H1 (cell line): ENCODE data around the gene RFX5. TPM values are rescaled to one million over a fixed set of nuclear protein-coding genes. Genes with fewer than 3 reads are reported as not detected.

ENCODE experiments used
- CTCF ChIA-PET: fragments of 300-600 bp; sonication (Branson Sonifier 250); formaldehyde crosslinking; loops from one replicate; lab custom pipeline; 2021; ENCODE audit not compliant: partially characterized antibody; lab: Charles Lee
- POLR2A ChIA-PET: fragments of 300-600 bp; sonication (Branson Sonifier 250); formaldehyde crosslinking; loops from one replicate; lab custom pipeline; 2021; ENCODE audit warnings: inconsistent platforms; ENCODE audit not compliant: partially characterized antibody; lab: Charles Lee
- DNase-seq, 2 experiments: peaks; one replicate each; pipeline versions ENCODE4 v3.0.0 to v3.0.0-alpha.2; 2010 to 2022; ENCODE audit warnings: low spot score in 2 of 2, low read depth in 1 of 2, mixed read lengths in 1 of 2
- FAIRE-seq: peaks from 2 replicates; lab custom pipeline; 2011; peaks lifted over from hg19 to GRCh38; lab: Jason Lieb, UNC
- H2AFZ ChIP-seq: 2 replicates; pipeline ENCODE4 v1.8.1; 2012; ENCODE audit warnings: low read length, inconsistent platforms
- H2AK5ac ChIP-seq: 2 replicates; pipeline ENCODE4 v1.6.1; 2013; ENCODE audit warnings: low read depth, low read length
- H2BK120ac ChIP-seq: replicated peaks from 2 replicates; pipeline ENCODE3; 2013; ENCODE audit warnings: low read depth, low read length, inconsistent platforms
- H2BK12ac ChIP-seq: 2 replicates; pipeline ENCODE4 v1.6.1; 2013; ENCODE audit warnings: low read depth, low read length
- H2BK15ac ChIP-seq: 2 replicates; pipeline ENCODE4 v1.6.1; 2013; ENCODE audit warnings: low read length
- H2BK20ac ChIP-seq: 2 replicates; pipeline ENCODE4 v1.6.1; 2013; ENCODE audit warnings: low read length
- H2BK5ac ChIP-seq: 2 replicates; pipeline ENCODE4 v1.6.1; 2013; ENCODE audit warnings: low read depth, low read length
- H3K14ac ChIP-seq: 2 replicates; pipeline ENCODE4 v1.6.1; 2013; ENCODE audit warnings: inconsistent platforms; ENCODE audit not compliant: insufficient read length
- H3K18ac ChIP-seq: 2 replicates; pipeline ENCODE4 v1.6.1; 2013; ENCODE audit warnings: low read length; ENCODE audit errors: extremely low read depth
- H3K23ac ChIP-seq: 2 replicates; pipeline ENCODE4 v1.6.1; 2013; ENCODE audit warnings: inconsistent platforms; ENCODE audit not compliant: insufficient read length
- H3K23me2 ChIP-seq: 2 replicates; pipeline ENCODE4 v1.6.1; 2013; ENCODE audit warnings: low read depth, low read length
- H3K27ac ChIP-seq: 2 replicates; pipeline ENCODE4 v1.6.1; 2011; ENCODE audit warnings: low read depth, low read length, inconsistent platforms
- H3K27me3 ChIP-seq, 4 experiments: replicated peaks in 1 of 4; 1 replicate in 1 of 4; 2 replicates in 3 of 4; pipeline versions ENCODE4 v1.6.1 to v1.8.1; 2011 to 2013; ENCODE audit warnings: low read length in 3 of 4, mild to moderate bottlenecking in 3 of 4, inconsistent platforms in 2 of 4, mixed read lengths in 2 of 4, moderate library complexity in 1 of 4; ENCODE audit not compliant: control insufficient read depth in 3 of 4, insufficient read depth in 3 of 4; ENCODE audit errors: extremely low read depth in 1 of 4
- H3K36me3 ChIP-seq, 4 experiments: 2 replicates each; pipeline versions ENCODE4 v1.6.1 to v1.8.1; 2011 to 2013; ENCODE audit warnings: mild to moderate bottlenecking in 4 of 4, low read length in 3 of 4, moderate library complexity in 2 of 4, control low read depth in 1 of 4, inconsistent platforms in 1 of 4; ENCODE audit not compliant: insufficient read depth in 4 of 4, control insufficient read depth in 2 of 4
- H3K4ac ChIP-seq: replicated peaks from 2 replicates; pipeline ENCODE3; 2013; ENCODE audit warnings: low read length, low read depth, mixed read lengths, inconsistent platforms; ENCODE audit not compliant: insufficient read length
- H3K4me1 ChIP-seq, 4 experiments: replicated peaks in 1 of 4; 1 replicate in 1 of 4; 2 replicates in 3 of 4; pipeline versions ENCODE4 v1.6.1 to v1.8.1; 2011 to 2013; ENCODE audit warnings: low read length in 3 of 4, inconsistent platforms in 2 of 4, mixed read lengths in 1 of 4; ENCODE audit not compliant: insufficient read depth in 4 of 4, control insufficient read depth in 3 of 4
- H3K4me2 ChIP-seq, 2 experiments: 2 replicates each; pipeline versions ENCODE4 v1.6.1 to v1.8.1; 2011 to 2013; ENCODE audit warnings: low read depth in 2 of 2, low read length in 2 of 2, control low read depth in 1 of 2, inconsistent platforms in 1 of 2, mild to moderate bottlenecking in 1 of 2; ENCODE audit not compliant: insufficient read depth in 1 of 2
- H3K4me3 ChIP-seq, 4 experiments: fragments of 200-600, 300-600 bp in 1 of 4; sonication (generic), shearing (Covaris generic), sonication (Bioruptor Twin) in 1 of 4; 2 replicates each; pipeline versions ENCODE4 v1.5.1 to v1.8.1; 2011 to 2016; ENCODE audit warnings: low read length in 4 of 4, low read depth in 3 of 4, control low read depth in 2 of 4, inconsistent platforms in 2 of 4, mild to moderate bottlenecking in 2 of 4, mixed read lengths in 1 of 4, moderate library complexity in 1 of 4; ENCODE audit not compliant: insufficient read depth in 2 of 4; ENCODE audit errors: extremely low read depth in 1 of 4
- H3K56ac ChIP-seq: replicated peaks from 2 replicates; pipeline ENCODE3; 2013; ENCODE audit warnings: low read depth, mild to moderate bottlenecking, mixed read lengths, low read length, inconsistent platforms; ENCODE audit not compliant: insufficient read length
- H3K79me1 ChIP-seq: 2 replicates; pipeline ENCODE4 v1.6.1; 2013; ENCODE audit warnings: low read depth, low read length, control low read depth
- H3K79me2 ChIP-seq, 2 experiments: 2 replicates each; pipeline versions ENCODE4 v1.6.1 to v1.8.1; 2012 to 2013; ENCODE audit warnings: low read length in 2 of 2, mild to moderate bottlenecking in 2 of 2, inconsistent platforms in 1 of 2; ENCODE audit not compliant: insufficient read depth in 2 of 2, control insufficient read depth in 1 of 2
- H3K9ac ChIP-seq, 4 experiments: replicated peaks in 1 of 4; 1 replicate in 1 of 4; 2 replicates in 3 of 4; pipeline versions ENCODE4 v1.6.1 to v1.8.1; 2011 to 2013; ENCODE audit warnings: low read depth in 3 of 4, low read length in 3 of 4, control low read depth in 2 of 4, mild to moderate bottlenecking in 2 of 4, moderate library complexity in 2 of 4, inconsistent platforms in 1 of 4; ENCODE audit errors: extremely low read depth in 1 of 4
- H3K9me3 ChIP-seq, 2 experiments: 2 replicates each; pipeline versions ENCODE4 v1.6.1 to v1.8.1; 2012 to 2013; ENCODE audit warnings: mild to moderate bottlenecking in 2 of 2, moderate library complexity in 2 of 2, control low read depth in 1 of 2, inconsistent platforms in 1 of 2, low read depth in 1 of 2, low read length in 1 of 2, mixed read lengths in 1 of 2; ENCODE audit not compliant: insufficient read depth in 2 of 2
- H4K20me1 ChIP-seq, 2 experiments: replicated peaks in 1 of 2; 2 replicates each; pipeline versions ENCODE3 to v1.8.1; 2011 to 2013; ENCODE audit warnings: inconsistent platforms in 2 of 2, low read length in 2 of 2, mild to moderate bottlenecking in 1 of 2; ENCODE audit not compliant: insufficient read depth in 2 of 2, control insufficient read depth in 1 of 2
- H4K5ac ChIP-seq: 2 replicates; pipeline ENCODE4 v1.6.1; 2013; ENCODE audit warnings: low read length, low read depth, mixed read lengths, inconsistent platforms; ENCODE audit not compliant: insufficient read length
- H4K8ac ChIP-seq: 2 replicates; pipeline ENCODE4 v1.8.0; 2013; ENCODE audit warnings: mild to moderate bottlenecking, moderate library complexity, low read length, inconsistent platforms; ENCODE audit not compliant: insufficient read depth; ENCODE audit errors: extremely low read depth
- H4K91ac ChIP-seq: replicated peaks from 2 replicates; pipeline ENCODE3; 2013; ENCODE audit warnings: low read length, mixed read lengths, inconsistent platforms; ENCODE audit not compliant: insufficient read length
- ASH2L ChIP-seq: fragments of 200-600, 300-600 bp; sonication (generic); IDR thresholded peaks from one replicate; pipeline ENCODE4 v1.7.1; 2017; ENCODE audit warnings: low read length
- BCL11A ChIP-seq, 2 experiments: IDR thresholded peaks; one replicate each; pipeline ENCODE4 v1.6.1; 2011; ENCODE audit warnings: low read depth in 2 of 2, low read length in 2 of 2, mild to moderate bottlenecking in 2 of 2
- CHD1 ChIP-seq: IDR thresholded peaks from 2 replicates; pipeline ENCODE4 v1.6.1; 2012; ENCODE audit warnings: low read depth, low read length, improper control_type of control experiment
- EZH2 ChIP-seq: fragments of 200-600 bp; sonication (generic); IDR thresholded peaks from 2 replicates; pipeline ENCODE4 v1.7.1; 2012; ENCODE audit warnings: low read depth, mild to moderate bottlenecking, moderate library complexity, low read length, inconsistent platforms; ENCODE audit not compliant: severe bottlenecking
- HDAC6 ChIP-seq: IDR thresholded peaks from one replicate; pipeline ENCODE4 v1.7.1; 2012; ENCODE audit warnings: low read depth, mild to moderate bottlenecking, inconsistent platforms, low read length, moderate library complexity
- PHF8 ChIP-seq: fragments of 200-600 bp; sonication (generic); conservative IDR thresholded peaks from 2 replicates; pipeline ENCODE4 v1.7.1; 2012; ENCODE audit warnings: low read depth, mild to moderate bottlenecking, inconsistent platforms, low read length, moderate library complexity
- POLR2A ChIP-seq, 2 experiments: IDR thresholded peaks; 1 replicate in 1 of 2; 2 replicates in 1 of 2; pipeline ENCODE4 v1.6.1; 2011; ENCODE audit warnings: low read depth in 2 of 2, low read length in 2 of 2, mild to moderate bottlenecking in 2 of 2; ENCODE audit errors: control extremely low read depth in 1 of 2
- POLR2AphosphoS5 ChIP-seq: IDR thresholded peaks from 2 replicates; pipeline ENCODE4 v1.6.1; 2011; ENCODE audit warnings: low read depth, low read length
- SIRT6 ChIP-seq: IDR thresholded peaks from one replicate; pipeline ENCODE4 v1.7.1; 2012; ENCODE audit warnings: low read length, inconsistent platforms
- TAF1 ChIP-seq: IDR thresholded peaks from 2 replicates; pipeline ENCODE4 v1.6.1; 2011; ENCODE audit warnings: mild to moderate bottlenecking, low read depth, low read length
- TBP ChIP-seq: IDR thresholded peaks from 2 replicates; pipeline ENCODE4 v1.6.1; 2011; ENCODE audit warnings: low read depth, low read length, improper control_type of control experiment
- TCF12 ChIP-seq: IDR thresholded peaks from 2 replicates; pipeline ENCODE4 v1.6.1; 2011; ENCODE audit warnings: low read depth, mild to moderate bottlenecking, low read length
- WGBS, 2 experiments: shearing (Covaris generic) in 1 of 2; methylation state at CpG; one replicate each; pipeline versions ENCODE4 v1.1.6 to v1.1.7; 2013 to 2015; ENCODE audit warnings: low lambda C conversion rate in 2 of 2, mixed read lengths in 2 of 2, inconsistent platforms in 1 of 2, low coverage in 1 of 2, missing lambda C conversion rate in 1 of 2; ENCODE audit not compliant: insufficient replicate concordance in 2 of 2, insufficient coverage in 1 of 2, insufficient read length in 1 of 2; ENCODE audit errors: extremely low coverage in 1 of 2, missing lambda C conversion rate in 1 of 2; 5-methylcytosine and 5-hydroxymethylcytosine counted together
- polyA plus RNA-seq, 7 experiments: library from polyadenylated mRNA; depleted of rRNA in 3 of 7; stranded (reverse) in 5 of 7; unstranded in 2 of 7; fragments of >200 nt in 5 of 7; fragments of 200-250 nt in 2 of 7; gene quantifications; 1 replicate in 5 of 7; 2 replicates in 1 of 7; 4 replicates in 1 of 7; pipeline versions ENCODE4 v1.2.1 to v1.2.3, GENCODE V29; 2011 to 2013; ENCODE audit warnings: missing spikeins in 2 of 7, mixed read lengths in 2 of 7
- total RNA-seq: library from RNA; stranded (reverse); fragmentation: NEBNext Ultra II Directional; extraction: Animal tissue kit (Norgen Biotek cat#: 25700); gene quantifications from 2 replicates; pipeline ENCODE4 v1.2.1, GENCODE V29; 2021

The RFX5 gene
- total and polyA plus RNA-seq, 2 of the 8 experiments (the other 6 are each of a cell fraction or from before 2014, with no cell fraction given) = 27.8 to 59.7 TPM

DNA sequence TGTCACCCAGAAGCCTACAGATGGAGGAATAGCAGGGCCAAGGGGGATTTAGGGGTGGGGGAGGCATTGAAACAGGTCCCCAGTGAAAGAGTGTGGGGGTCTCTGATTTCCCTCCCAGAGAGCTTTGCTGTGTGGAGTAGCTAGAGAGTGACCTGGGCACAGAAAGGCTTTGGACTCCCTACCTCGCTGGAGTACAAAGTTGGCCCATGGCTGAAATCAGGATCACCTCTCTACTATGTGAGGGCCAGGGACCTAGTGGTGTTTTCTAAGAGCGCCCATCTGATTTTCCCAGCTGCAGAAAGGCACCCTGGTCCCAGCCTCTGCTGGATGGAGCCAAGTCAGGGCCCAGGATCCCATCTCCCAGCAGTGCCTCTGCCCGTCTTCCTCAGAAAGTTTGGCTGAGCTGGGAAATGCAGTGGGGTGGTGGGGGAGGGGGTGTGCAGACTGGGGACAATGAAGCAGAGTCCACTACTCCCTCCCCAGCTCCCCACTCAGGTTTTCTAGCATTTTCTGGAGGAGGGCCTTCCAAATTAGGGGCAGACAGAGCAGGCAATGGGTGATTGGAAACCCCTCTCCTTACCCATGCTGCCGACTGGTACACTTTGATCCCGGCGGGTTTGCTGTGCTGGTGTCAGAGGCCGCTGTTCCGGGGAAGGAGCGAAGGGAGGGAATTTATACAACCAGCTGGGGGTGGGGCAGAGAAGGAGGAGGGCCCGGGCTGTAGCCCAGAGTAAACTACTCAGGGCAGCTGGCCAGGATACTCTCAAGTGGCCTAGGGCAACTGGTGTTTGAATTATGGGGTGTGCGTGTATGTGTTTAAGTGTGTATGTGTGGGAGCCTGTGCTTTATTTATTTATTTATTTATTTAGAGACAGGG, 25.2 kb upstream of the RFX5 start, which contains the start of gene SELENBP1:
Gene SELENBP1, minus strand, starts transcription at position 648 of the 877 bp plus-strand sequence. Its CDS starts 64 bp downstream, at position 584.
- Histone ChIP-seq H2BK12ac (peak within 1 kb of the TSS; percentile 84; the same call in 1 of the 2 replicates), H3K4me1 (peaks cover 0 to 11% (median 8%) of the 10 kb centered on the region in 4 experiments; a peak in 6 of 7 replicates), H3K9ac (peak within 1 kb of the TSS in 3 of 4 experiments; percentile 16 to 49 (median 28); a peak in 4 of 7 replicates), H2AFZ (peak within 1 kb of the TSS; percentile 24), H2AK5ac (0 out of 2 replicates have a peak within 1 kb of the TSS, but pooled peaks have one; percentile 1), H3K23ac (no peak within 1 kb of the TSS), H3K36me3 (no peaks in the 10 kb centered on the region; a peak in 1 of 8 replicates), H3K4me2 (peak within 1 kb of the TSS; percentile 59 to 60), H3K18ac (peak within 1 kb of the TSS; percentile 90), H2BK15ac (peak within 1 kb of the TSS; percentile 95), H3K27me3 (no peaks in the 10 kb centered on the region), H3K9me3 (no peaks in the 10 kb centered on the region), H3K79me2 (no peaks in the 10 kb centered on the region), H2BK5ac (peak within 1 kb of the TSS; percentile 66; the same call in 1 of the 2 replicates), H3K79me1 (no peaks in the 10 kb centered on the region), H4K20me1 (no peaks in the 10 kb centered on the region), H3K56ac (peak within 1 kb of the TSS; percentile 53), H4K5ac (no peak within 1 kb of the TSS), H4K8ac (peak within 1 kb of the TSS; percentile 22), H3K27ac (no peak within 1 kb of the TSS), H3K4ac (peak within 1 kb of the TSS; percentile 96), H3K14ac (no peak within 1 kb of the TSS), H3K23me2 (peaks cover 2% of the 10 kb centered on the region; the same call in 1 of the 2 replicates), H4K91ac (peak within 1 kb of the TSS; percentile 77), H2BK20ac (no peak within 1 kb of the TSS; the same call in 1 of the 2 replicates), H2BK120ac (peak within 1 kb of the TSS; percentile 85), H3K4me3 (peak within 1 kb of the TSS; percentile 11 to 55 (median 31); a peak in 7 of 8 replicates)
- no peak for FAIRE-seq
- peak; percentile 19 to 76 for DNase-seq
- POLR2A ChIA-PET = interaction anchor here (0.6 to 2.1 kb wide), 12 partner anchors 9 to 122 kb away, joined by 3 to 12 read pairs (median 4); partner anchors contain the start of genes PI4KB, PSMB4 and RFX5
- 32% methylated on average over 11 of the region's 11 CpGs; no CpG with 5 or more reads in 1 of the 2 experiments for WGBS, 2 experiments
- CTCF ChIA-PET = interaction anchor here (0.5 to 1.7 kb wide), 9 partner anchors 16 to 71 kb away, joined by 3 to 5 read pairs (median 4); partner anchors contain the start of gene PSMB4
- TF ChIP-seq SIRT6 (no peak), POLR2A (IDR thresholded peaks at IDR 0.05; ENCODE audit: control extremely low read depth in 1 of 2, low read depth in 2 of 2, low read length in 2 of 2) (peak in 1 of 2 experiments; percentile 73; a peak in 2 of 3 replicates), TCF12 (no peak), TAF1 (peak; percentile 61), ASH2L (peak; percentile 85), BCL11A (IDR thresholded peaks at IDR 0.05; ENCODE audit: low read depth in 2 of 2, low read length in 2 of 2) (no peak), CHD1 (no peak), HDAC6 (no peak), PHF8 (peak; percentile 28; the same call in 1 of the 2 replicates), POLR2AphosphoS5 (peak; percentile 51; the same call in 1 of the 2 replicates), TBP (peak; percentile 72), EZH2 (no peak)
